ENCODE data around the gene ERO1B. TPM values are rescaled to one million over a fixed set of nuclear protein-coding genes. Genes with fewer than 3 reads are reported as not detected.

The ERO1B gene
- total and polyA plus RNA-seq, 2 of the 13 experiments (the other 11 are each of a cell fraction or from before 2014, with no cell fraction given) = 1.6 to 2.1 TPM

DNA sequence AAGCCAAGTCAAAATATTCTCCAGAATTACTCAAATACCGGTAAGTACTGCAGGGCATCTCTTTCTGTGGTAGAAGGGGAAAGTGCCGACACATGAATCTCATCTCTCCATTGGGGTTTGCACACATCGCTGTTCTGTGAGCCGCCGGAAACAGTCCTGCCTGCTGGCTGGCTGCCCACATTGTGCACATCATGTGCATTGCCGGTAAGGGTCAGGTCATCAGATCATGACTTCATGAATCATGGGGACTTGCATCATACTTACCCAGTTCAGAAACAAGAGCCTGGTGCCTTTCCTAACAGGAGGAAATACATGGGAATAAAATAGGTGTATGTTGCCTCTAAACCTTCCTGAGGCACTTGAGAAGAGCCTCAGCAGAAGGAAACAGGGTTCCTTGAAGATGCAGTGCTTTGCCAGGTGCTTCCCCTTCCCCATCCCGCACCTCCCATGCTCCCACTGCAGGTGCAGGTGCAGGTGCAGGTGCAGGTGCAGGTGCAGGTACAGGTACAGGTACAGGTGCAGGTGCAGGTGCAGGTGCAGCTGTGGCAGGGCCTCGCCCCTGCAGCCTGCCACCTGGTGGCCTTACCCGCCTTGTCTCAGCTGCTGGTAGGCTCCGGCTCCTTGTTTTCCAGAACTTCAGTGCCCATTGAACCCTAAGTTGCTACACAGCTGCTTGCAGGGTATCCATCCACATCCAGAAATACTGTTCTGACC is 112.9 kb downstream of the ERO1B start:
- CTCF ChIA-PET (ENCODE audit: low intra/inter-chr PET ratio, low total read pairs) = no interaction called here
- intact Hi-C loops (cut with micrococcal nuclease; ENCODE audit: unreplicated experiment) = no loop called here
- no peak for TF ChIP-seq PAF1 (CRISPR knock-in tag; IDR thresholded peaks at IDR 0.05)
- TF ChIP-seq ZBTB21 (CRISPR knock-in tag; IDR thresholded peaks at IDR 0.05) = peak; percentile 70
- 0 out of 2 replicates have a peak, but pooled peaks have one; percentile 24 for TF ChIP-seq CEBPG (CRISPR knock-in tag; IDR thresholded peaks at IDR 0.05)
- 0 out of 2 replicates have a peak, but pooled peaks have one; percentile 18 for TF ChIP-seq NR2F6 (IDR thresholded peaks at IDR 0.05)
- TF ChIP-seq NR2F6 (CRISPR knock-in tag; IDR thresholded peaks at IDR 0.05) = peak; percentile 27; the same call in 1 of the 2 replicates
- peak; percentile 17 for TF ChIP-seq XRCC5 (optimal IDR thresholded peaks at IDR 0.05; ENCODE audit: low read length)
- no peak for TF ChIP-seq SIN3A (IDR thresholded peaks at IDR 0.05; ENCODE audit: borderline replicate concordance, low read depth, low read length)
- TF ChIP-seq STAG1 (CRISPR knock-in tag; IDR thresholded peaks at IDR 0.05) = peak; percentile 38
- TF ChIP-seq, protein P1, sequence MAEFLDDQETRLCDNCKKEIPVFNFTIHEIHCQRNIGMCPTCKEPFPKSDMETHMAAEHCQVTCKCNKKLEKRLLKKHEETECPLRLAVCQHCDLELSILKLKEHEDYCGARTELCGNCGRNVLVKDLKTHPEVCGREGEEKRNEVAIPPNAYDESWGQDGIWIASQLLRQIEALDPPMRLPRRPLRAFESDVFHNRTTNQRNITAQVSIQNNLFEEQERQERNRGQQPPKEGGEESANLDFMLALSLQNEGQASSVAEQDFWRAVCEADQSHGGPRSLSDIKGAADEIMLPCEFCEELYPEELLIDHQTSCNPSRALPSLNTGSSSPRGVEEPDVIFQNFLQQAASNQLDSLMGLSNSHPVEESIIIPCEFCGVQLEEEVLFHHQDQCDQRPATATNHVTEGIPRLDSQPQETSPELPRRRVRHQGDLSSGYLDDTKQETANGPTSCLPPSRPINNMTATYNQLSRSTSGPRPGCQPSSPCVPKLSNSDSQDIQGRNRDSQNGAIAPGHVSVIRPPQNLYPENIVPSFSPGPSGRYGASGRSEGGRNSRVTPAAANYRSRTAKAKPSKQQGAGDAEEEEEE (CRISPR knock-in tag; IDR thresholded peaks at IDR 0.05; ENCODE audit: borderline replicate concordance) = no peak
- TF ChIP-seq NR2F1 (CRISPR knock-in tag; IDR thresholded peaks at IDR 0.05) = peak; percentile 63 to 65; a peak in 3 of 4 replicates
- TF ChIP-seq, protein P2, sequence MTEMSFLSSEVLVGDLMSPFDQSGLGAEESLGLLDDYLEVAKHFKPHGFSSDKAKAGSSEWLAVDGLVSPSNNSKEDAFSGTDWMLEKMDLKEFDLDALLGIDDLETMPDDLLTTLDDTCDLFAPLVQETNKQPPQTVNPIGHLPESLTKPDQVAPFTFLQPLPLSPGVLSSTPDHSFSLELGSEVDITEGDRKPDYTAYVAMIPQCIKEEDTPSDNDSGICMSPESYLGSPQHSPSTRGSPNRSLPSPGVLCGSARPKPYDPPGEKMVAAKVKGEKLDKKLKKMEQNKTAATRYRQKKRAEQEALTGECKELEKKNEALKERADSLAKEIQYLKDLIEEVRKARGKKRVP (CRISPR knock-in tag; IDR thresholded peaks at IDR 0.05) = peak in 1 of 2 experiments; percentile 94; a peak in 2 of 4 replicates
- TF ChIP-seq ELF3 (CRISPR knock-in tag; IDR thresholded peaks at IDR 0.05) = 0 out of 2 replicates have a peak, but pooled peaks have one; percentile 36
- TF ChIP-seq GABPB1 (CRISPR knock-in tag; IDR thresholded peaks at IDR 0.05) = peak; percentile 52
- TF ChIP-seq ZNF354B (CRISPR knock-in tag; IDR thresholded peaks at IDR 0.05) = no peak
- peak; percentile 70 for TF ChIP-seq BHLHE40 (IDR thresholded peaks at IDR 0.05; ENCODE audit: low read length)
- TF ChIP-seq, protein P3, sequence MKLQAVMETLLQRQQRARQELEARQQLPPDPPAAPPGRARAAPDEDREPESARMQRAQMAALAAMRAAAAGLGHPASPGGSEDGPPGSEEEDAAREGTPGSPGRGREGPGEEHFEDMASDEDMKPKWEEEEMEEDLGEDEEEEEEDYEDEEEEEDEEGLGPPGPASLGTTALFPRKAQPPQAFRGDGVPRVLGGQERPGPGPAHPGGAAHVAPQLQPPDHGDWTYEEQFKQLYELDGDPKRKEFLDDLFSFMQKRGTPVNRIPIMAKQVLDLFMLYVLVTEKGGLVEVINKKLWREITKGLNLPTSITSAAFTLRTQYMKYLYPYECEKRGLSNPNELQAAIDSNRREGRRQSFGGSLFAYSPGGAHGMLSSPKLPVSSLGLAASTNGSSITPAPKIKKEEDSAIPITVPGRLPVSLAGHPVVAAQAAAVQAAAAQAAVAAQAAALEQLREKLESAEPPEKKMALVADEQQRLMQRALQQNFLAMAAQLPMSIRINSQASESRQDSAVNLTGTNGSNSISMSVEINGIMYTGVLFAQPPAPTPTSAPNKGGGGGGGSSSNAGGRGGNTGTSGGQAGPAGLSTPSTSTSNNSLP (IDR thresholded peaks at IDR 0.05; ENCODE audit: low read depth, low read length) = peak; percentile 12; the same call in 1 of the 2 replicates
- TF ChIP-seq RARA (CRISPR knock-in tag; IDR thresholded peaks at IDR 0.05) = peak; percentile 71
- peak; percentile 98 for TF ChIP-seq ZEB1 (IDR thresholded peaks at IDR 0.05; ENCODE audit: insufficient replicate concordance, low read depth)

More for the DNA sequence above, 112.9 kb downstream of the ERO1B start:
- Histone ChIP-seq H3K9ac (ENCODE audit: insufficient read depth, low read depth, low read length) (no peak overlapping the region), H3K27ac (ENCODE audit: extremely low read length, insufficient read depth, low read length) (no peak overlapping the region), H4K20me1 (ENCODE audit: insufficient read depth, low read length) (no peaks in the 10 kb centered on the region), H3K4me2 (ENCODE audit: low read depth, low read length) (no peak overlapping the region), H3K4me3 (replicated peaks in 1 of 3; ENCODE audit: insufficient read depth in 1 of 3, low read depth in 2 of 3, low read length in 3 of 3) (no peak overlapping the region), H3K27me3 (ENCODE audit: control insufficient read depth in 1 of 2, insufficient read depth in 2 of 2, low read length in 2 of 2) (0 out of 5 replicates have a peak, but pooled peaks cover 0 to 3% of the 10 kb centered on the region in 2 experiments), H3K36me3 (replicated peaks in 1 of 2; ENCODE audit: control insufficient read depth in 1 of 2, insufficient read depth in 2 of 2, low read length in 2 of 2) (no peaks in the 10 kb centered on the region), H3K4me1 (ENCODE audit: insufficient read depth, low read length) (0 out of 2 replicates have a peak, but pooled peaks cover under 1% of the 10 kb centered on the region), H2AFZ (ENCODE audit: low read length) (no peak overlapping the region), H3K9me3 (ENCODE audit: low read length) (no peaks in the 10 kb centered on the region), H3K79me2 (ENCODE audit: insufficient read depth, low read length) (no peaks in the 10 kb centered on the region)
- BruUV-seq (replicated peaks) = no TSS peak
- FAIRE-seq (no peak), DNase-seq (ENCODE audit: low spot score) (peak; percentile 48), ATAC-seq (peak; percentile 85)
- 31% methylated on average over 8 of the region's 10 CpGs for WGBS (ENCODE audit: low lambda C conversion rate)
- POLR2A ChIA-PET = no interaction called here
- in situ Hi-C loops (cut with HindIII; ENCODE audit: extremely low pct_ligation_motif_present, low pct_unique_long_range_greater_than_20kb) = no loop called here
